H9 (cell line): ENCODE data around the gene SRP19. TPM values are rescaled to one million over a fixed set of nuclear protein-coding genes. Genes with fewer than 3 reads are reported as not detected.

ENCODE experiments used
- DNase-seq: peaks from one replicate; pipeline ENCODE4 v3.0.0-alpha.2; 2017
- H2AFZ ChIP-seq: one replicate; pipeline ENCODE4 v1.6.1; 2013; ENCODE audit warnings: mild to moderate bottlenecking, low read length, control low read depth, moderate library complexity
- H2AK5ac ChIP-seq: 2 replicates; pipeline ENCODE4 v1.6.1; 2013; ENCODE audit warnings: low read length, control low read depth, mixed read lengths; ENCODE audit not compliant: insufficient read length
- H2BK120ac ChIP-seq: one replicate; pipeline ENCODE4 v1.6.1; 2013; ENCODE audit warnings: low read depth, mild to moderate bottlenecking, low read length, control low read depth, inconsistent platforms; ENCODE audit not compliant: poor library complexity, severe bottlenecking
- H2BK12ac ChIP-seq: 2 replicates; pipeline ENCODE4 v1.6.1; 2013; ENCODE audit warnings: low read length, control low read depth, mixed read lengths, low read depth; ENCODE audit not compliant: insufficient read length
- H2BK15ac ChIP-seq: 2 replicates; pipeline ENCODE4 v1.6.1; 2013; ENCODE audit warnings: low read depth, low read length, control low read depth
- H2BK20ac ChIP-seq: one replicate; pipeline ENCODE4 v1.6.1; 2013; ENCODE audit warnings: low read depth, mild to moderate bottlenecking, low read length, control low read depth, inconsistent platforms; ENCODE audit not compliant: poor library complexity, severe bottlenecking
- H2BK5ac ChIP-seq: 2 replicates; pipeline ENCODE4 v1.6.1; 2013; ENCODE audit warnings: low read length, control low read depth, mixed read lengths; ENCODE audit not compliant: insufficient read length
- H3K14ac ChIP-seq: 2 replicates; pipeline ENCODE4 v1.6.1; 2013; ENCODE audit warnings: low read length, control low read depth; ENCODE audit not compliant: insufficient read depth
- H3K18ac ChIP-seq: 2 replicates; pipeline ENCODE4 v1.6.1; 2013; ENCODE audit warnings: low read depth, mild to moderate bottlenecking, mixed read lengths, low read length, control low read depth; ENCODE audit not compliant: insufficient read length
- H3K23ac ChIP-seq: 2 replicates; pipeline ENCODE4 v1.6.1; 2013; ENCODE audit warnings: low read length, control low read depth, mixed read lengths, low read depth; ENCODE audit not compliant: insufficient read length
- H3K23me2 ChIP-seq: 2 replicates; pipeline ENCODE4 v1.6.1; 2013; ENCODE audit warnings: low read depth, mild to moderate bottlenecking, mixed read lengths, low read length, control low read depth; ENCODE audit not compliant: insufficient read length, poor library complexity, severe bottlenecking
- H3K27ac ChIP-seq: 2 replicates; pipeline ENCODE4 v1.5.1; 2013; ENCODE audit warnings: low read length, control low read depth, mixed read lengths, low read depth; ENCODE audit not compliant: insufficient read length
- H3K27me3 ChIP-seq: 2 replicates; pipeline ENCODE4 v1.6.1; 2013; ENCODE audit warnings: low read length, control low read depth, inconsistent platforms; ENCODE audit not compliant: insufficient read depth
- H3K4ac ChIP-seq: 2 replicates; pipeline ENCODE4 v1.6.1; 2013; ENCODE audit warnings: low read depth, mild to moderate bottlenecking, control low read depth, inconsistent platforms, low read length, moderate library complexity
- H3K4me1 ChIP-seq: 2 replicates; pipeline ENCODE4 v1.6.1; 2013; ENCODE audit warnings: low read length, control low read depth, inconsistent platforms; ENCODE audit not compliant: insufficient read depth
- H3K4me2 ChIP-seq: 2 replicates; pipeline ENCODE4 v1.6.1; 2013; ENCODE audit warnings: low read length, control low read depth, mixed read lengths; ENCODE audit not compliant: insufficient read length, insufficient read depth
- H3K56ac ChIP-seq: 2 replicates; pipeline ENCODE4 v1.6.1; 2013; ENCODE audit warnings: low read depth, mild to moderate bottlenecking, mixed read lengths, low read length, control low read depth; ENCODE audit not compliant: insufficient read length
- H3K79me1 ChIP-seq: 2 replicates; pipeline ENCODE4 v1.6.1; 2013; ENCODE audit warnings: low read depth, mild to moderate bottlenecking, moderate library complexity, low read length, control low read depth, inconsistent platforms; ENCODE audit not compliant: insufficient read depth, poor library complexity, severe bottlenecking
- H3K79me2 ChIP-seq: 2 replicates; pipeline ENCODE4 v1.6.1; 2013; ENCODE audit warnings: low read length, control low read depth, inconsistent platforms; ENCODE audit not compliant: insufficient read depth
- H3K9ac ChIP-seq: 2 replicates; pipeline ENCODE4 v1.6.1; 2013; ENCODE audit warnings: low read length, control low read depth, mixed read lengths; ENCODE audit not compliant: insufficient read length; ENCODE audit errors: extremely low read depth
- H3K9me3 ChIP-seq: one replicate; pipeline ENCODE4 v1.6.1; 2013; ENCODE audit warnings: low read depth, low read length, inconsistent platforms; ENCODE audit not compliant: control insufficient read depth
- H3T11ph ChIP-seq: one replicate; pipeline ENCODE4 v1.6.1; 2013; ENCODE audit warnings: mild to moderate bottlenecking, low read length, control low read depth, inconsistent platforms
- H4K20me1 ChIP-seq: one replicate; pipeline ENCODE4 v1.6.1; 2013; ENCODE audit not compliant: control insufficient read depth, insufficient read length, insufficient read depth
- H4K5ac ChIP-seq: 2 replicates; pipeline ENCODE4 v1.6.1; 2013; ENCODE audit warnings: low read depth, mild to moderate bottlenecking, mixed read lengths, low read length, control low read depth; ENCODE audit not compliant: insufficient read length
- H4K8ac ChIP-seq: replicated peaks from 2 replicates; pipeline ENCODE4 v1.6.1; 2013; ENCODE audit warnings: low read length, control low read depth, mixed read lengths, low read depth; ENCODE audit not compliant: insufficient read length
- H4K91ac ChIP-seq: 2 replicates; pipeline ENCODE4 v1.6.1; 2013; ENCODE audit warnings: low read depth, mild to moderate bottlenecking, moderate library complexity, mixed read lengths, low read length, control low read depth; ENCODE audit not compliant: insufficient read length
- H3K27ac Mint-ChIP-seq, 3 experiments: 2 replicates in 2 of 3; 3 replicates in 1 of 3; pipeline ENCODE4 v1.8.0; 2020 to 2021; ENCODE audit warnings: mixed read lengths in 3 of 3, mild to moderate bottlenecking in 1 of 3, moderate library complexity in 1 of 3
- H3K27me3 Mint-ChIP-seq: 2 replicates; pipeline ENCODE4 v1.8.0; 2021; ENCODE audit warnings: low read depth, mild to moderate bottlenecking, moderate library complexity, mixed read lengths
- H3K36me3 Mint-ChIP-seq, 3 experiments: 2 replicates in 2 of 3; 3 replicates in 1 of 3; pipeline ENCODE4 v1.8.0; 2020 to 2021; ENCODE audit warnings: low read depth in 3 of 3, mixed read lengths in 3 of 3; ENCODE audit not compliant: insufficient read depth in 1 of 3
- H3K4me1 Mint-ChIP-seq, 2 experiments: 2 replicates each; pipeline ENCODE4 v1.8.0; 2020; ENCODE audit warnings: mixed read lengths in 2 of 2
- H3K4me3 Mint-ChIP-seq, 2 experiments: 2 replicates in 1 of 2; 3 replicates in 1 of 2; pipeline ENCODE4 v1.8.0; 2020 to 2021; ENCODE audit warnings: mild to moderate bottlenecking in 2 of 2, mixed read lengths in 2 of 2, moderate library complexity in 1 of 2
- H3K9me3 Mint-ChIP-seq, 2 experiments: 2 replicates in 1 of 2; 3 replicates in 1 of 2; pipeline ENCODE4 v1.8.0; 2020; ENCODE audit warnings: mild to moderate bottlenecking in 2 of 2, mixed read lengths in 2 of 2, moderate library complexity in 1 of 2
- WGBS: extraction: QIAGEN DNeasy Blood & Tissue Kit; methylation state at CpG from one replicate; pipeline ENCODE4 v1.1.7; 2013; ENCODE audit warnings: missing lambda C conversion rate, low lambda C conversion rate, mixed read lengths; ENCODE audit not compliant: insufficient read length; ENCODE audit errors: extremely low coverage; 5-methylcytosine and 5-hydroxymethylcytosine counted together
- total RNA-seq: library from RNA; stranded (reverse); gene quantifications from 2 replicates; pipeline ENCODE4 v1.2.1, GENCODE V29; 2021
- TF ChIP-seq, protein P1 (sequence below): fragments of 200-600 bp; sonication (generic); conservative IDR thresholded peaks from 3 replicates; pipeline ENCODE4 v1.8.0; 2021; ENCODE audit warnings: antibody characterized with exemption, mild to moderate bottlenecking

The SRP19 gene
- total RNA-seq, 1 experiment from 2014 or later = 78.9 TPM

GRCh38 chr5:112910529-112910928 is 49.4 kb downstream of the SRP19 start:
- H3K56ac ChIP-seq = no peak overlapping the region
- H3K4me1 ChIP-seq = no peaks in the 10 kb centered on the region
- Mint-ChIP-seq H3K27me3 (no peaks in the 10 kb centered on the region), H3K27ac (no peak overlapping the region), H3K4me3 (no peak overlapping the region), H3K4me1 (no peaks in the 10 kb centered on the region), H3K9me3 (no peaks in the 10 kb centered on the region), H3K36me3 (peaks cover 2 to 24% (median 17%) of the 10 kb centered on the region in 3 experiments; a peak in 6 of 7 replicates)
- TF ChIP-seq, protein P1, sequence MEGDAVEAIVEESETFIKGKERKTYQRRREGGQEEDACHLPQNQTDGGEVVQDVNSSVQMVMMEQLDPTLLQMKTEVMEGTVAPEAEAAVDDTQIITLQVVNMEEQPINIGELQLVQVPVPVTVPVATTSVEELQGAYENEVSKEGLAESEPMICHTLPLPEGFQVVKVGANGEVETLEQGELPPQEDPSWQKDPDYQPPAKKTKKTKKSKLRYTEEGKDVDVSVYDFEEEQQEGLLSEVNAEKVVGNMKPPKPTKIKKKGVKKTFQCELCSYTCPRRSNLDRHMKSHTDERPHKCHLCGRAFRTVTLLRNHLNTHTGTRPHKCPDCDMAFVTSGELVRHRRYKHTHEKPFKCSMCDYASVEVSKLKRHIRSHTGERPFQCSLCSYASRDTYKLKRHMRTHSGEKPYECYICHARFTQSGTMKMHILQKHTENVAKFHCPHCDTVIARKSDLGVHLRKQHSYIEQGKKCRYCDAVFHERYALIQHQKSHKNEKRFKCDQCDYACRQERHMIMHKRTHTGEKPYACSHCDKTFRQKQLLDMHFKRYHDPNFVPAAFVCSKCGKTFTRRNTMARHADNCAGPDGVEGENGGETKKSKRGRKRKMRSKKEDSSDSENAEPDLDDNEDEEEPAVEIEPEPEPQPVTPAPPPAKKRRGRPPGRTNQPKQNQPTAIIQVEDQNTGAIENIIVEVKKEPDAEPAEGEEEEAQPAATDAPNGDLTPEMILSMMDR = no peak
- no peak overlapping the region for H3K14ac ChIP-seq
- H2BK5ac ChIP-seq = no peak overlapping the region
- no peak overlapping the region for H2BK12ac ChIP-seq
- H2AK5ac ChIP-seq = no peak overlapping the region
- H3K9me3 ChIP-seq = no peaks in the 10 kb centered on the region
- no peak overlapping the region for H3K4ac ChIP-seq
- no peaks in the 10 kb centered on the region for H3K79me1 ChIP-seq
- H4K5ac ChIP-seq = no peak overlapping the region
- no peak overlapping the region for H2BK15ac ChIP-seq
- no peak overlapping the region for H3K4me2 ChIP-seq
- H2BK120ac ChIP-seq = no peak overlapping the region
- H3K23ac ChIP-seq = no peak overlapping the region
- no peak for DNase-seq
- H3K9ac ChIP-seq = no peak overlapping the region
- no peaks in the 10 kb centered on the region for H3K27me3 ChIP-seq
- WGBS = no CpG with 5 or more reads among the region's 1 CpG
- H2AFZ ChIP-seq = no peak overlapping the region
- H4K91ac ChIP-seq = no peak overlapping the region
- no peak overlapping the region for H3K18ac ChIP-seq
- no peak overlapping the region for H4K8ac ChIP-seq
- H3T11ph ChIP-seq = no peak overlapping the region
- H2BK20ac ChIP-seq = no peak overlapping the region
- no peaks in the 10 kb centered on the region for H3K79me2 ChIP-seq
- H4K20me1 ChIP-seq = no peaks in the 10 kb centered on the region
- H3K27ac ChIP-seq = no peak overlapping the region
- no peaks in the 10 kb centered on the region for H3K23me2 ChIP-seq
